NCI-H2171 treated with DMSO at 0.1 percent for 48 hours (cell line): ENCODE data around the gene PCDHGB5.
A peak's percentile ranks its signal among the peaks of the same experiment; 100 is the strongest.
"Not testable (repeated sequence)": the region's sequence is repeated elsewhere in the genome, so short reads cannot be mapped to it uniquely, and the experiment has no call there.

Experiments used
- DNase-seq: peaks from one replicate; lab custom pipeline; 2025; lab: John Stamatoyannopoulos, UW

Gene PCDHGB5

DNA sequence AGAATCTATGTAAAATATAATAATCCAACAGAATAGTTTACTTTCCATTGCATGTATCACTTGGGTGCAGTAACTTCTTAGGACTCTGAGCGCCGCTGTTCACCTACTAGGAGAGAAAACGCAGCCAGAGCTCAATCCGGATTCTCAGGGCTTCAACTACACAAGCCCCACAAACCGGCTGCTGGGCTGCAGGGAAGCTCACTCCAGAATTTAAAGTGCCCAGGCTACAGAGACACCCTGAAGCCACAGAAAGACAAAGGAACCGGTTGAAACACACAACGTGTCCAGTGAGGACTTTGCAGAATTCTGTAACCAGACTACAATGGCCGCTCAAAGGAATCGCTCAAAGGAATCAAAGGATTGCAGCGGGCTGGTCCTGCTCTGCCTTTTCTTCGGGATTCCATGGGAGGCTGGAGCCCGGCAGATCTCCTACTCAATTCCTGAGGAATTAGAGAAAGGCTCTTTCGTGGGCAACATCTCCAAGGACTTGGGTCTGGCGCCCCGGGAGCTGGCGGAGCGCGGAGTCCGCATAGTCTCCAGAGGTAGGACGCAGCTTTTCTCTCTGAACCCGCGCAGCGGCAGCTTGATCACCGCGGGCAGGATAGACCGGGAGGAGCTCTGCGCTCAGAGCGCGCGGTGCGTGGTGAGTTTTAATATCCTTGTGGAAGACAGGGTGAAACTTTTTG, 15.2 kb downstream of the PCDHGB5 start, which contains the start of gene PCDHGA10:
Gene PCDHGA10 (plus strand): TSS at position 134 of the 686 bp plus-strand sequence. CDS start 189 bp downstream, at position 323.
- peak; percentile 72 for DNase-seq

GRCh38 chr5:141413540-141414069, 15.9 kb downstream of the PCDHGB5 start:
- DNase-seq: peak; percentile 18

- DNase-seq: not testable (repeated sequence)
Observed at GRCh38 chr5:141414548-141415274, 17.0 kb downstream of the PCDHGB5 start.

GRCh38 chr5:141415275-141415618, 17.5 kb downstream of the PCDHGB5 start:
- not testable (repeated sequence) for DNase-seq

DNA sequence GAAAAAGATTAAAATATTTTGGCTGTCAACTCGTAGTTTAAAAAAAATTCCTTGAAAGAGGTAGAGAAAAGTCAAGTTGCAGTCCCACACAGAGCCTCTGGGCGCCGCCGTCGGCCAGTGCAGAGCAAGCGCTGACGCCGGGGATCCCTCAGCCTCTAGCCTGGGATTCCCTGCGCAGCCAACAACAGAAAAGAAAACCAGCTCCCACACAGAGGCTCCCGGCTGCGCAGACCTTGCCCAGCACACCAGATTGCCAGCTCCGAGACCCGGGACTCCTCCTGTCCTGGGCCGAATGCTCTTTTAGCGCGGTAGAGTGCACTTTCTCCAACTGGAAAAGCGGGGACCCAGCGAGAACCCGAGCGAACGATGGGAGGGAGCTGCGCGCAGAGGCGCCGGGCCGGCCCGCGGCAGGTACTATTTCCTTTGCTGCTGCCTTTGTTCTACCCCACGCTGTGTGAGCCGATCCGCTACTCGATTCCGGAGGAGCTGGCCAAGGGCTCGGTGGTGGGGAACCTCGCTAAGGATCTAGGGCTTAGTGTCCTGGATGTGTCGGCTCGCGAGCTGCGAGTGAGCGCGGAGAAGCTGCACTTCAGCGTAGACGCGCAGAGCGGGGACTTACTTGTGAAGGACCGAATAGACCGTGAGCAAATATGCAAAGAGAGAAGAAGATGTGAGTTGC, 19.9 kb downstream of the PCDHGB5 start, which contains the start of gene PCDHGB7:
Gene PCDHGB7 (plus strand): TSS at position 184 of the 679 bp plus-strand sequence. CDS start 183 bp downstream, at position 367.
- DNase-seq: not testable (repeated sequence)

GRCh38 chr5:141419074-141419880, 21.5 kb downstream of the PCDHGB5 start:
- DNase-seq: no peak

DNA sequence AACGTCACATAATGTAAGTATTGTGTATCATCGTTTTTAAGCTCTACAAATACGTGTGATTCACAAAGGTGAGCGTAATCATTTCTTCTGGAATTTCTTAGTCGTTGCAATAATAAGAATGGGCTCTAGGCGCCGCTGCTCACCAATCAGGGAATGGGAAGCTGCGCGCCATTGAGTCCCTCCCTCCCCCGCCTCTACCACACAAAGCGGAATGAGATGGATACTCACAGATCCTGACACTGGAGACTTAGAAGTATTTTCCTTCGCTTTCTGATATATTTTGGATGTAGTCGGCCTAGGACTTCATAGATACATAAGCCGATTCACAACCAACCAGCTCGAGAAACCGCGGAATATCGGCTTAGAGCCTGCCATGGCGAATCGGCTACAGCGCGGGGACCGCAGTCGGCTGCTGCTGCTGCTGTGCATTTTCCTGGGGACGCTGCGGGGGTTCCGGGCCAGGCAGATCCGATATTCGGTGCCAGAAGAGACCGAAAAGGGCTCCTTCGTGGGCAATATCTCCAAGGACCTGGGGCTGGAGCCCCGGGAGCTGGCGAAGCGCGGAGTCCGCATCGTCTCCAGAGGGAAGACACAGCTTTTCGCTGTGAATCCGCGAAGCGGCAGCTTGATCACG, 23.2 kb downstream of the PCDHGB5 start, which contains the start of gene PCDHGA11:
Gene PCDHGA11 (plus strand): TSS at position 197 of the 634 bp plus-strand sequence. CDS start 177 bp downstream, at position 374.
- no peak for DNase-seq

- no peak for DNase-seq
Observed at GRCh38 chr5:141421489-141421855, 23.7 kb downstream of the PCDHGB5 start.

- no peak for DNase-seq
Observed at GRCh38 chr5:141422742-141423291, 25.1 kb downstream of the PCDHGB5 start.

- no peak for DNase-seq
Observed at GRCh38 chr5:141427783-141428426, 30.2 kb downstream of the PCDHGB5 start.

GRCh38 chr5:141430332-141431113, 32.8 kb downstream of the PCDHGB5 start, which contains the start of gene PCDHGA12:
PCDHGA12 (plus strand) TSS chr5:141430507; CDS start chr5:141430760, 253 bp downstream.
- no peak for DNase-seq

DNA sequence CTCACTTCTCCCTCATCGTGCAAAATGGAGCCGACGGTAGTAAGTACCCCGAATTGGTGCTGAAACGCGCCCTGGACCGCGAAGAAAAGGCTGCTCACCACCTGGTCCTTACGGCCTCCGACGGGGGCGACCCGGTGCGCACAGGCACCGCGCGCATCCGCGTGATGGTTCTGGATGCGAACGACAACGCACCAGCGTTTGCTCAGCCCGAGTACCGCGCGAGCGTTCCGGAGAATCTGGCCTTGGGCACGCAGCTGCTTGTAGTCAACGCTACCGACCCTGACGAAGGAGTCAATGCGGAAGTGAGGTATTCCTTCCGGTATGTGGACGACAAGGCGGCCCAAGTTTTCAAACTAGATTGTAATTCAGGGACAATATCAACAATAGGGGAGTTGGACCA, 33.5 kb downstream of the PCDHGB5 start:
- DNase-seq: no peak

- DNase-seq: not testable (repeated sequence)
Observed at GRCh38 chr5:141432308-141432707, 34.6 kb downstream of the PCDHGB5 start.

DNA sequence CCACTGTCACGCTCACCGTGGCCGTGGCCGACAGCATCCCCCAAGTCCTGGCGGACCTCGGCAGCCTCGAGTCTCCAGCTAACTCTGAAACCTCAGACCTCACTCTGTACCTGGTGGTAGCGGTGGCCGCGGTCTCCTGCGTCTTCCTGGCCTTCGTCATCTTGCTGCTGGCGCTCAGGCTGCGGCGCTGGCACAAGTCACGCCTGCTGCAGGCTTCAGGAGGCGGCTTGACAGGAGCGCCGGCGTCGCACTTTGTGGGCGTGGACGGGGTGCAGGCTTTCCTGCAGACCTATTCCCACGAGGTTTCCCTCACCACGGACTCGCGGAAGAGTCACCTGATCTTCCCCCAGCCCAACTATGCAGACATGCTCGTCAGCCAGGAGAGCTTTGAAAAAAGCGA, 35.0 kb downstream of the PCDHGB5 start:
- not testable (repeated sequence) for DNase-seq

- no peak for DNase-seq
Observed at GRCh38 chr5:141434006-141434405, 36.3 kb downstream of the PCDHGB5 start.

- no peak for DNase-seq
Observed at GRCh38 chr5:141437221-141437620, 39.5 kb downstream of the PCDHGB5 start.

DNA sequence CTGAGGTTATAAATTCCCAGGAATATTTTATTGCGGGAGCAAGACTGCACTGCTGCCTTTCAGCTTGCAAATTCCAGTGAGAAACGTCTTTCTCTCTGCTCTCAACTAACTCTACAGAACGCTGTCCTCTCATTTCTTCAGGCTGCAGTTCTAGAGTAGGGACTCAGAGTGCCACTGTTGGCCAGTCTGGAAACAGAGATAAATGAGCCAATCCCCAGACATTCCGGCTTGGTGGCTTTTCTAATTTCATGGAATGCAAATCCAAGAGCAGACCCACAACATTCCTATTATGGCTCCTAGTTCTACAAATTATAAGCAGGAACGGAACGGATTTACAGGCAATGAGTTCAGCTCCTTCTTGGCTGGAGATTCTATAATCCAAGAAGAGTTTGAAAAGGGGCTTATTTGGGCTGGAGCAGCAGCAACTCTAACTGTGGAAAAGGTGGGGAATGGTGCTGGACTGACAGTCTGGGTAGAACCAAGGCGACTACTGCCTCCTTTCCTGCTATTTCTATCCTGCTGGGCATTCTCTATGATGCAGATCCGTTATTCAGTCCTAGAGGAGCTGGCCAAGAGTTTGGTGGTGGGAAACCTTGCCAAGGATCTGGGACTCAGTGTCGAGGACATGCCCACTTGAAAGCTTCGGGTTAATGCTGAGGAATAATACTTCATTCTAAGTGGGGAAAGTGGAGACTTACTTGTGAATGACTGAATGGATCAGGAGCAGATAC, 41.8 kb downstream of the PCDHGB5 start:
- DNase-seq: no peak

DNA sequence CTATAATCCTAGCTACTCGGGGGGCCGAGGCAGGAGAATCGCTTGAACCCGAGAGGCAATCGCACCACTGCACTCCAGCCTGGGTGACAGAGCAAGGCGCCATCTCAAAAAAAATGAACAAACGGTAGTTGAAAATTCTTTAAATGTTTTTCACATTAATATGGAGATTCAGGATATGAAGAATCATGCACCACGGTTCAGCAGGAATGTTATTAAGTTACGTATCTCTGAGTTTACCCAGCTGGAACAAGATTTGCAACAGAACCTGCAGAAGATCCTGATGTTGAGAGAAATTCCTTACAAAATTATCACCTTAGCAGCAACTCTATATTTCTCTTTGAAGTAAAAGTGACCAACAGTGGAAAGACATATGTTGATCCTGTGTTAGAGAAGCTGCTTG, 42.6 kb downstream of the PCDHGB5 start:
- DNase-seq: no peak
